Thyroid gland (tissue), 4 donors: ENCODE measurements around the gene PYHIN1. TPM values are rescaled to one million over a fixed set of nuclear protein-coding genes. Genes with fewer than 3 reads are reported as not detected.

ENCODE experiments used
- DNase-seq, 2 donors: peaks; one replicate each; pipeline ENCODE4 v3.0.0-alpha.2; 2019
- H3K27ac ChIP-seq, 3 donors: fragments of 200-600 bp; sonication (generic); 1 replicate in 2 of 3; 2 replicates in 1 of 3; pipeline ENCODE4 v1.5.1; 2016 to 2019; ENCODE audit warnings: mild to moderate bottlenecking in 1 of 3, moderate library complexity in 1 of 3
- H3K27me3 ChIP-seq: fragments of 200-600 bp; sonication (generic); one replicate; pipeline ENCODE4 v1.5.1; 2019
- H3K36me3 ChIP-seq, 2 donors: fragments of 200-600 bp; sonication (generic); one replicate each; pipeline ENCODE4 v1.5.1; 2016 to 2019
- H3K4me1 ChIP-seq, 2 donors: fragments of 200-600 bp; sonication (generic); one replicate each; pipeline ENCODE4 v1.5.1; 2017 to 2019
- H3K4me3 ChIP-seq, 3 donors: fragments of 200-600 bp; sonication (generic); replicated peaks in 1 of 3; 1 replicate in 2 of 3; 2 replicates in 1 of 3; pipeline ENCODE4 v1.5.1; 2016; ENCODE audit warnings: mild to moderate bottlenecking in 1 of 3
- H3K9me3 ChIP-seq: fragments of 200-600 bp; sonication (generic); one replicate; pipeline ENCODE4 v1.5.1; 2017
- CTCF ChIP-seq, 6 experiments: fragments of 200-600 bp in 3 of 6; fragments of 450-650 bp in 3 of 6; sonication (generic) in 3 of 6; IDR thresholded peaks; one replicate each; pipeline ENCODE4 v1.5.1; 2016 to 2019; ENCODE audit warnings: antibody characterized with exemption in 6 of 6, mild to moderate bottlenecking in 2 of 6, inconsistent platforms in 1 of 6, moderate library complexity in 1 of 6
- POLR2A ChIP-seq, 2 donors: fragments of 450-650 bp; IDR thresholded peaks; one replicate each; pipeline ENCODE4 v1.6.1; 2017; ENCODE audit warnings: antibody characterized with exemption in 2 of 2, mild to moderate bottlenecking in 2 of 2, moderate library complexity in 1 of 2
- WGBS, 2 donors: methylation state at CpG; one replicate each; pipeline ENCODE4 v1.1.5; 2017; 5-methylcytosine and 5-hydroxymethylcytosine counted together
- intact Hi-C: fragments of 100-400 bp; cut with DNase I; formaldehyde crosslinking; loops from one replicate; pipeline ENCODE4 v1.15.1; 2023
- total RNA-seq, 4 donors: library from RNA; depleted of rRNA; stranded (reverse); fragments of >200 nt; gene quantifications; one replicate each; pipeline ENCODE4 v1.2.3, GENCODE V29; 2016

PYHIN1 gene
- total RNA-seq, 4 donors from 2014 or later, result 0.78 to 2.6 (median 1.8) TPM

GRCh38 chr1:158924677-158925076 is 6.7 kb upstream of the PYHIN1 start:
- no peaks in the 10 kb centered on the region for H3K36me3 ChIP-seq
- no peak overlapping the region for H3K4me3 ChIP-seq
- TF ChIP-seq POLR2A (IDR thresholded peaks at IDR 0.05) (no peak), CTCF (IDR thresholded peaks at IDR 0.05) (no peak)
- H3K27me3 ChIP-seq, result no peaks in the 10 kb centered on the region
- 46 to 67% methylated on average over 2 of the region's 2 CpGs for WGBS, 2 donors
- intact Hi-C loops, result no loop called here
- H3K27ac ChIP-seq, result no peak overlapping the region
- no peaks in the 10 kb centered on the region for H3K9me3 ChIP-seq
- H3K4me1 ChIP-seq, result no peaks in the 10 kb centered on the region
- no peak for DNase-seq

- no peak for DNase-seq
- Histone ChIP-seq H3K27ac (no peak overlapping the region), H3K9me3 (no peaks in the 10 kb centered on the region), H3K4me3 (no peak overlapping the region), H3K36me3 (no peaks in the 10 kb centered on the region), H3K4me1 (no peaks in the 10 kb centered on the region), H3K27me3 (no peaks in the 10 kb centered on the region)
- intact Hi-C loops, result no loop called here
- WGBS, 2 donors, result 66 to 69% methylated on average over 5 of the region's 5 CpGs
- TF ChIP-seq CTCF (IDR thresholded peaks at IDR 0.05), result no peak
- no peak for TF ChIP-seq POLR2A (IDR thresholded peaks at IDR 0.05)
Measured at GRCh38 chr1:158930504-158930903, 848 bp upstream of the PYHIN1 start.

GRCh38 chr1:158932171-158932570 is 819 bp downstream of the PYHIN1 start:
- Histone ChIP-seq H3K27ac (no peak overlapping the region), H3K36me3 (no peaks in the 10 kb centered on the region)

GRCh38 chr1:158933621-158934020 is 2.3 kb downstream of the PYHIN1 start:
- H3K27me3 ChIP-seq, result no peaks in the 10 kb centered on the region
- H3K9me3 ChIP-seq, result no peaks in the 10 kb centered on the region
- no peak for TF ChIP-seq POLR2A (IDR thresholded peaks at IDR 0.05)
- TF ChIP-seq CTCF (IDR thresholded peaks at IDR 0.05), result no peak
- intact Hi-C loops, result no loop called here
- H3K36me3 ChIP-seq, result no peaks in the 10 kb centered on the region
- 57 to 66% methylated on average over 1 of the region's 1 CpG for WGBS, 2 donors
- H3K4me3 ChIP-seq, result no peak overlapping the region
- no peaks in the 10 kb centered on the region for H3K4me1 ChIP-seq
- H3K27ac ChIP-seq, result no peak overlapping the region
- no peak for DNase-seq

More at GRCh38 chr1:158932171-158932570, 819 bp downstream of the PYHIN1 start:
- no peaks in the 10 kb centered on the region for H3K4me1 ChIP-seq
- H3K27me3 ChIP-seq, result no peaks in the 10 kb centered on the region
- 89 to 93% methylated on average over 6 of the region's 6 CpGs for WGBS, 2 donors
- intact Hi-C loops, result no loop called here
- TF ChIP-seq POLR2A (IDR thresholded peaks at IDR 0.05), result no peak
- DNase-seq, result no peak
- no peak overlapping the region for H3K4me3 ChIP-seq
- H3K9me3 ChIP-seq, result no peaks in the 10 kb centered on the region

DNA sequence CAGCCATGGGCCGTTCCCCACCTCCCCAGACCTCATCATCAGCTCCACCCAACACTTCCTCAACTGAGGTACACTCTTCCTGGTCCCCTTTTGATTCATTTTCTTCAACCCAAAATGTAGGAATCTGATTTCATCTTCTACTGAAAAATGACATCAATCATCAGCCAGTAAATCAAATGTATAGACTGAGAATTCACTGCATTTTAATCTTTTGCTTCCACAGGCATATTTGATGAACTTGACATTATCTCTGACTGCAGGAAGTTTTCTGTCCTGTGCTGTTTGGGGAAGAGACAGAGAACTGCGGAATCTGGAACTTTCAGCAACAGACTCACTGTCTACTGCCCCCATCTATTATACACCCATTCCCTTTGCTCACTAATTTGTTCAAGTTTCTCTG is 7.8 kb downstream of the PYHIN1 start:
- 83 to 94% methylated on average over 2 of the region's 2 CpGs for WGBS, 2 donors
- TF ChIP-seq CTCF (IDR thresholded peaks at IDR 0.05) (no peak), POLR2A (IDR thresholded peaks at IDR 0.05) (no peak)
- intact Hi-C loops, result no loop called here
- Histone ChIP-seq H3K4me1 (no peaks in the 10 kb centered on the region), H3K27ac (no peak overlapping the region), H3K27me3 (no peaks in the 10 kb centered on the region), H3K9me3 (no peaks in the 10 kb centered on the region), H3K36me3 (no peaks in the 10 kb centered on the region), H3K4me3 (no peak overlapping the region)
- no peak for DNase-seq

DNA sequence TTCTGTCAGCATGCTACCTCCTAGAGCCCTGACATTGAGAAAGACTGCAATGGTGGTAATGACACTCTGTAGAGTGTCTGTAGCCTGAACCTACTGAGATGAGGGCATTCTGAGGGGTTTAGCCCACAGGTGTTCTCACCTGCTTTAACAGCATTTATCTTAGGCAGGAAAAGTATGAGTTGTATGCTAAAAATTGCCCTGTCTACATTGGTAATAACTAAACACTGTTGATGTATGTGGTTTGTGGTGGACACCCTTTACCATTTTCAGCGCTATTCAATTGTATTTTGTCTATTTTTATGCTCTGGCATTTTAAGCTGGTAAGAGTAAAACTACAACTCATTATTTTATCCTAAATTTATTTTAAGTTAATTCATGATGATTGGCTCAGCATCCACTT is 10.0 kb downstream of the PYHIN1 start:
- WGBS, 2 donors, result 89 to 96% methylated on average over 1 of the region's 1 CpG
- Histone ChIP-seq H3K36me3 (no peaks in the 10 kb centered on the region), H3K27me3 (no peaks in the 10 kb centered on the region), H3K4me3 (no peak overlapping the region), H3K4me1 (no peaks in the 10 kb centered on the region), H3K9me3 (no peaks in the 10 kb centered on the region), H3K27ac (no peak overlapping the region)
- DNase-seq, result no peak
- TF ChIP-seq CTCF (IDR thresholded peaks at IDR 0.05) (no peak), POLR2A (IDR thresholded peaks at IDR 0.05) (no peak)
- intact Hi-C loops, result no loop called here
